ENCODE data around the gene FAM83F.

- TF ChIP-seq POLR2A (IDR thresholded peaks at IDR 0.05; ENCODE audit: low read length) (no peak), GATA1 (IDR thresholded peaks at IDR 0.05; ENCODE audit: low read depth, low read length) (no peak)
Observed at GRCh38 chr22:39997421-39997820, 2.7 kb downstream of the FAM83F start.
